NB4 (cell line): ENCODE data around the gene SH3GL3.

Experiments used
- MYC ChIP-seq: IDR thresholded peaks from 2 replicates; pipeline ENCODE4 v1.6.1; 2011; ENCODE audit warnings: low read depth, low read length
- POLR2A ChIP-seq: IDR thresholded peaks from 2 replicates; pipeline ENCODE4 v1.6.1; 2011; ENCODE audit warnings: mild to moderate bottlenecking; ENCODE audit not compliant: insufficient read length; ENCODE audit errors: extremely low read depth
- TF ChIP-seq, protein P1 (sequence below): IDR thresholded peaks from one replicate; pipeline ENCODE4 v1.5.1; 2012; ENCODE audit warnings: low read depth, low read length

DNA sequence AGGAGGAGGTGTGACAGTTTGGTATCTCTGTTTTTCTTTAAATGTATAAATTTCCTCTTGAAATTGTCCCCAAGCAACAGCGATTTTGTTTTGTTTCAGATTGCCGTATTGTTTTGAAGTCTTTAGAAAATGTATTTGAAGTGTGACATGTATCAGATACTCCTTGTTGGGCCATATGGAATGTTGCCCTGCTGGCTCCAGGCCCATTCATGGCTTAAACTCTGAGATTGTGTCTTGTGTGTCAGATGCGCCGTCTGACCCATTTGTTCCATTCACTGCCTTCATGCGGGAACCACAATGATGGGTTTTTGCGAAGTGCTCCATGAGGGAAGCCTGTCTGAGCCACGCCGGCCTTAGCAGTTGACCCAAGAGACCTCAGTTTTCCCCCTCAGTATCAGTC lies 131.6 kb downstream of the SH3GL3 start:
- TF ChIP-seq, protein P1, sequence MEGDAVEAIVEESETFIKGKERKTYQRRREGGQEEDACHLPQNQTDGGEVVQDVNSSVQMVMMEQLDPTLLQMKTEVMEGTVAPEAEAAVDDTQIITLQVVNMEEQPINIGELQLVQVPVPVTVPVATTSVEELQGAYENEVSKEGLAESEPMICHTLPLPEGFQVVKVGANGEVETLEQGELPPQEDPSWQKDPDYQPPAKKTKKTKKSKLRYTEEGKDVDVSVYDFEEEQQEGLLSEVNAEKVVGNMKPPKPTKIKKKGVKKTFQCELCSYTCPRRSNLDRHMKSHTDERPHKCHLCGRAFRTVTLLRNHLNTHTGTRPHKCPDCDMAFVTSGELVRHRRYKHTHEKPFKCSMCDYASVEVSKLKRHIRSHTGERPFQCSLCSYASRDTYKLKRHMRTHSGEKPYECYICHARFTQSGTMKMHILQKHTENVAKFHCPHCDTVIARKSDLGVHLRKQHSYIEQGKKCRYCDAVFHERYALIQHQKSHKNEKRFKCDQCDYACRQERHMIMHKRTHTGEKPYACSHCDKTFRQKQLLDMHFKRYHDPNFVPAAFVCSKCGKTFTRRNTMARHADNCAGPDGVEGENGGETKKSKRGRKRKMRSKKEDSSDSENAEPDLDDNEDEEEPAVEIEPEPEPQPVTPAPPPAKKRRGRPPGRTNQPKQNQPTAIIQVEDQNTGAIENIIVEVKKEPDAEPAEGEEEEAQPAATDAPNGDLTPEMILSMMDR, result no peak
- no peak for TF ChIP-seq MYC
- TF ChIP-seq POLR2A, result no peak
